Uterus (tissue), 2 donors: ENCODE data around the gene EPHA7.

Source experiments
- POLR2A ChIP-seq, 2 donors: fragments of 450-650 bp; IDR thresholded peaks; one replicate each; pipeline ENCODE4 v1.6.1; 2016; ENCODE audit warnings: antibody characterized with exemption in 2 of 2, mild to moderate bottlenecking in 1 of 2, moderate library complexity in 1 of 2
- TF ChIP-seq, protein P1 (sequence below), 4 experiments: fragments of 200-600 bp in 2 of 4; fragments of 450-650 bp in 2 of 4; sonication (generic) in 2 of 4; IDR thresholded peaks; one replicate each; pipeline ENCODE4 v1.5.1; 2016 to 2019; ENCODE audit warnings: antibody characterized with exemption in 4 of 4, mild to moderate bottlenecking in 2 of 4, moderate library complexity in 1 of 4

DNA sequence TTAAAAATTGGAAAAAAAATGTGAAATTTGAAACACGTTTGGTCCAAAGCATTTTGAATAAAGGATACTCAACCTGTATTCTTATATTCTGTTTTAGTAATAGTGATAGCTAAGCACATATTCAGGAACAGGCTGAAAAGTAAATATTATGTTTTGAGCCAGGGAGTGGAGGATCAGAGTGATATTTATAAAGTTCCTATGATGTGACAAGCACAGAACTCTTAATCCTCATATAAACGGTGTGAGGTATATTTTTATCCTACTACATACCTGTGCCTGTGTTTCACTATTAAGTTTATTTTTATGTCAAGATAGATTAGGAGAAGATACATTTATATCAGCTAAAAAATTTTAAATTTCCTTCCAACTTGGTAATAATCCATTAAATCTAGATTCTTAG is 225.5 kb downstream of the EPHA7 start:
- TF ChIP-seq, protein P1, sequence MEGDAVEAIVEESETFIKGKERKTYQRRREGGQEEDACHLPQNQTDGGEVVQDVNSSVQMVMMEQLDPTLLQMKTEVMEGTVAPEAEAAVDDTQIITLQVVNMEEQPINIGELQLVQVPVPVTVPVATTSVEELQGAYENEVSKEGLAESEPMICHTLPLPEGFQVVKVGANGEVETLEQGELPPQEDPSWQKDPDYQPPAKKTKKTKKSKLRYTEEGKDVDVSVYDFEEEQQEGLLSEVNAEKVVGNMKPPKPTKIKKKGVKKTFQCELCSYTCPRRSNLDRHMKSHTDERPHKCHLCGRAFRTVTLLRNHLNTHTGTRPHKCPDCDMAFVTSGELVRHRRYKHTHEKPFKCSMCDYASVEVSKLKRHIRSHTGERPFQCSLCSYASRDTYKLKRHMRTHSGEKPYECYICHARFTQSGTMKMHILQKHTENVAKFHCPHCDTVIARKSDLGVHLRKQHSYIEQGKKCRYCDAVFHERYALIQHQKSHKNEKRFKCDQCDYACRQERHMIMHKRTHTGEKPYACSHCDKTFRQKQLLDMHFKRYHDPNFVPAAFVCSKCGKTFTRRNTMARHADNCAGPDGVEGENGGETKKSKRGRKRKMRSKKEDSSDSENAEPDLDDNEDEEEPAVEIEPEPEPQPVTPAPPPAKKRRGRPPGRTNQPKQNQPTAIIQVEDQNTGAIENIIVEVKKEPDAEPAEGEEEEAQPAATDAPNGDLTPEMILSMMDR (IDR thresholded peaks at IDR 0.05): no peak
- TF ChIP-seq POLR2A (IDR thresholded peaks at IDR 0.05): no peak
